GM12878 (cell line): ENCODE results near the gene NOP10. TPM values are rescaled to one million over a fixed set of nuclear protein-coding genes. Genes with fewer than 3 reads are reported as not detected.

ENCODE experiments used
- ATF3 ChIP-seq: IDR thresholded peaks from 2 replicates; pipeline ENCODE4 v1.6.1; 2011; ENCODE audit warnings: low read depth, mild to moderate bottlenecking, low read length, moderate library complexity, borderline replicate concordance; ENCODE audit errors: extremely low read depth
- CBFB ChIP-seq: IDR thresholded peaks from 2 replicates; pipeline ENCODE4 v1.6.1; 2016; ENCODE audit warnings: antibody characterized with exemption, low read depth
- CHD2 ChIP-seq: IDR thresholded peaks from 2 replicates; pipeline ENCODE4 v1.6.1; 2011; ENCODE audit warnings: low read depth, low read length, improper control_type of control experiment, borderline replicate concordance
- FOS ChIP-seq: IDR thresholded peaks from 3 replicates; pipeline ENCODE4 v1.6.1; 2011; ENCODE audit warnings: borderline replicate concordance; ENCODE audit not compliant: insufficient read length; ENCODE audit errors: extremely low read depth
- HDAC6 ChIP-seq: fragments of 200-600 bp; sonication (generic); IDR thresholded peaks from one replicate; pipeline ENCODE4 v1.8.0; 2017; ENCODE audit warnings: antibody characterized with exemption; ENCODE audit not compliant: unreplicated experiment
- MXI1 ChIP-seq: fragments of 150-350 bp; IDR thresholded peaks from 2 replicates; pipeline ENCODE4 v1.6.1; 2011; ENCODE audit warnings: low read depth, mild to moderate bottlenecking, inconsistent platforms, low read length, improper control_type of control experiment
- MYB ChIP-seq: fragments of 150-350 bp; IDR thresholded peaks from 2 replicates; pipeline ENCODE4 v1.6.1; 2014; ENCODE audit warnings: mild to moderate bottlenecking, low read depth, low read length, borderline replicate concordance
- NBN ChIP-seq: fragments of 450-650 bp; IDR thresholded peaks from 2 replicates; pipeline ENCODE4 v1.6.1; 2016
- NFIC ChIP-seq: IDR thresholded peaks from 2 replicates; pipeline ENCODE4 v1.6.1; 2012; ENCODE audit warnings: low read depth, mild to moderate bottlenecking, inconsistent platforms, low read length, moderate library complexity
- NFXL1 ChIP-seq: fragments of 450-650 bp; IDR thresholded peaks from 2 replicates; pipeline ENCODE4 v1.6.1; 2017; ENCODE audit warnings: antibody characterized with exemption, mild to moderate bottlenecking, borderline replicate concordance
- NR2F1 ChIP-seq: fragments of 450-650 bp; conservative IDR thresholded peaks from 2 replicates; pipeline ENCODE4 v1.6.1; 2017; ENCODE audit warnings: mild to moderate bottlenecking
- REST ChIP-seq: IDR thresholded peaks from 2 replicates; pipeline ENCODE4 v1.6.1; 2012; ENCODE audit warnings: mild to moderate bottlenecking, low read depth, low read length
- SREBF2 ChIP-seq: IDR thresholded peaks from 2 replicates; pipeline ENCODE4 v1.6.1; 2012; ENCODE audit warnings: mild to moderate bottlenecking, low read length
- ZBTB4 ChIP-seq: fragments of 450-650 bp; formaldehyde crosslinking; IDR thresholded peaks from 2 replicates; pipeline ENCODE4 v1.4.0; 2022; ENCODE audit warnings: mild to moderate bottlenecking, moderate library complexity
- ZNF207 ChIP-seq: fragments of 450-650 bp; IDR thresholded peaks from 2 replicates; pipeline ENCODE4 v1.6.1; 2014; ENCODE audit warnings: antibody characterized with exemption, mild to moderate bottlenecking, borderline replicate concordance
- ZNF217 ChIP-seq: fragments of 450-650 bp; IDR thresholded peaks from 2 replicates; pipeline ENCODE4 v1.6.1; 2017; ENCODE audit warnings: antibody characterized with exemption, mild to moderate bottlenecking
- ZNF592 ChIP-seq: fragments of 450-650 bp; IDR thresholded peaks from 2 replicates; pipeline ENCODE4 v1.6.1; 2017; ENCODE audit warnings: mild to moderate bottlenecking, moderate library complexity
- ZSCAN29 ChIP-seq: fragments of 450-650 bp; IDR thresholded peaks from 2 replicates; pipeline ENCODE4 v1.6.1; 2017; ENCODE audit warnings: mild to moderate bottlenecking, moderate library complexity
- polyA plus RNA-seq, 11 experiments: library from polyadenylated mRNA; depleted of rRNA in 4 of 11; unstranded in 6 of 11; stranded (reverse) in 5 of 11; fragments of >200 nt; fragmentation: Nextera tagmentation in 4 of 11; fragmentation: Illumina TruSeq in 1 of 11; extraction: Ambion mirVana in 4 of 11; extraction: Trizol in 1 of 11; gene quantifications; 1 replicate in 1 of 11; 2 replicates in 10 of 11; pipeline versions ENCODE4 v1.2.1 to v1.2.3, GENCODE V29; 2011 to 2016; ENCODE audit warnings: inconsistent platforms in 2 of 11, missing spikeins in 2 of 11, low read depth in 1 of 11
- total RNA-seq, 4 experiments: library from RNA; depleted of rRNA in 3 of 4; stranded (reverse); fragments of >200 nt in 3 of 4; fragmentation: Illumina TruSeq in 1 of 4; extraction: Trizol in 1 of 4; gene quantifications; 2 replicates each; pipeline versions ENCODE4 v1.2.1 to v1.2.3, GENCODE V29; 2013 to 2021

NOP10 gene
- total and polyA plus RNA-seq, 10 of the 15 experiments (the other 5 are each of a cell fraction or from before 2014, with no cell fraction given), result 225 to 1,778 (median 537) TPM

GRCh38 chr15:34342737-34343575, at the start of gene NOP10, which contains the start of gene NUTM1 (continued):
- peak; percentile 42; the same call in 1 of the 2 replicates for TF ChIP-seq ZNF592
- TF ChIP-seq NR2F1, result no peak
- peak; percentile 92 for TF ChIP-seq NBN
- TF ChIP-seq REST, result no peak
- no peak for TF ChIP-seq FOS
- TF ChIP-seq MYB, result no peak
- TF ChIP-seq CBFB, result peak; percentile 67; the same call in 1 of the 2 replicates
- peak; percentile 79; the same call in 1 of the 2 replicates for TF ChIP-seq ATF3
- peak; percentile 93; the same call in 1 of the 2 replicates for TF ChIP-seq MXI1
- TF ChIP-seq NFXL1, result no peak
- peak; percentile 75 for TF ChIP-seq NFIC
- no peak for TF ChIP-seq SREBF2
- TF ChIP-seq CHD2, result no peak
- no peak for TF ChIP-seq HDAC6
- TF ChIP-seq ZNF207, result peak; percentile 71; the same call in 1 of the 2 replicates
- TF ChIP-seq ZBTB4 (CRISPR knock-in tag), result no peak
- no peak for TF ChIP-seq ZSCAN29
- TF ChIP-seq ZNF217, result peak; percentile 94
